Sigmoid colon (tissue), 4 donors: Measurements from ENCODE around the gene F3.

Experiments used
- CTCF ChIP-seq, 4 experiments: fragments of 450-650 bp in 3 of 4; fragments of 200-600 bp in 1 of 4; IDR thresholded peaks; one replicate each; pipeline ENCODE4 v1.5.1; 2016 to 2019; ENCODE audit warnings: antibody characterized with exemption in 4 of 4, mild to moderate bottlenecking in 3 of 4, moderate library complexity in 2 of 4
- EP300 ChIP-seq, 4 donors: sonication (generic); formaldehyde crosslinking; IDR thresholded peaks; one replicate each; pipeline ENCODE4 v1.6.1; 2017; ENCODE audit warnings: antibody characterized with exemption in 4 of 4
- POLR2A ChIP-seq, 2 donors: fragments of 450-650 bp; IDR thresholded peaks; one replicate each; pipeline ENCODE4 v1.6.1; 2016; ENCODE audit warnings: antibody characterized with exemption in 2 of 2, mild to moderate bottlenecking in 2 of 2, moderate library complexity in 2 of 2

GRCh38 chr1:94526152-94526980 lies 15.2 kb downstream of the F3 start:
- TF ChIP-seq POLR2A (IDR thresholded peaks at IDR 0.05) = no peak
- no peak for TF ChIP-seq CTCF (IDR thresholded peaks at IDR 0.05)
- no peak for TF ChIP-seq EP300 (IDR thresholded peaks at IDR 0.05)
